ENCODE measurements around the gene SFXN2. TPM values are rescaled to one million over a fixed set of nuclear protein-coding genes. Genes with fewer than 3 reads are reported as not detected.

Gene SFXN2
- total RNA-seq, 1 donor from 2014 or later, result 39.5 TPM

DNA sequence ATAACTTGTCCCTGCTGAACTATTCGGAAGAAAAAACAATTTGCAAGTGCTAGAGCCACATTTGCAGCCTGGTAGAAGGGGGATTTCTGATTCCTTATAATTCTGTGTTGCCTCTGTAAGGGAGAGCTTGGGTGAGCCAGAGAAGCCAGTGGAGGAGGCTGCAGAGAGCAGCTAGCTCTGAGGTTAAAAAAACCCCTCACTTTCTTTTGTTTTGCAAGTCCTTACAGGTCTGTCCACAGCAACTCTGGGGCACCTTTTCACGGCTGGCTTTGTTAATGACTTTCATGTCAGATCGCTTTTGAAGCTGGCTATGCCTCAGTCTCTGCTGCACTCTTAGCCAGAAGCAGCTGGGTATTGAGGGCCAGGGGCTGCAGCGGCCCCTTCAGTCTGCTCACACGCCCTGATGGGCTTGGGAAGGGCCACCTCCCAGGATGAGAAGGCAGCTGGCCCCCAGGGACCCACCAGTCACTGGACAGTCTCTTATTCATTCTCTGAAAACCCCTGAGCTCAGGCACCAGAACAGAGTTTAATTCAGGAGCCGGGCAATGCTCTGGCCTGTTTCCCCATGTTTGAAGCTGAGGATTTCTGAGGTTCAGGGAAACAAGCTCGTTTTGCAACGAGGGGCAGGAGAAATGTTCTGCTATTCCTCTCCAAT is 39.3 kb upstream of the SFXN2 start:
- Mint-ChIP-seq H3K27ac (no peak overlapping the region), H3K4me3 (no peak overlapping the region), H3K4me1 (ENCODE audit: low read depth) (peaks cover 25% of the 10 kb centered on the region)

DNA sequence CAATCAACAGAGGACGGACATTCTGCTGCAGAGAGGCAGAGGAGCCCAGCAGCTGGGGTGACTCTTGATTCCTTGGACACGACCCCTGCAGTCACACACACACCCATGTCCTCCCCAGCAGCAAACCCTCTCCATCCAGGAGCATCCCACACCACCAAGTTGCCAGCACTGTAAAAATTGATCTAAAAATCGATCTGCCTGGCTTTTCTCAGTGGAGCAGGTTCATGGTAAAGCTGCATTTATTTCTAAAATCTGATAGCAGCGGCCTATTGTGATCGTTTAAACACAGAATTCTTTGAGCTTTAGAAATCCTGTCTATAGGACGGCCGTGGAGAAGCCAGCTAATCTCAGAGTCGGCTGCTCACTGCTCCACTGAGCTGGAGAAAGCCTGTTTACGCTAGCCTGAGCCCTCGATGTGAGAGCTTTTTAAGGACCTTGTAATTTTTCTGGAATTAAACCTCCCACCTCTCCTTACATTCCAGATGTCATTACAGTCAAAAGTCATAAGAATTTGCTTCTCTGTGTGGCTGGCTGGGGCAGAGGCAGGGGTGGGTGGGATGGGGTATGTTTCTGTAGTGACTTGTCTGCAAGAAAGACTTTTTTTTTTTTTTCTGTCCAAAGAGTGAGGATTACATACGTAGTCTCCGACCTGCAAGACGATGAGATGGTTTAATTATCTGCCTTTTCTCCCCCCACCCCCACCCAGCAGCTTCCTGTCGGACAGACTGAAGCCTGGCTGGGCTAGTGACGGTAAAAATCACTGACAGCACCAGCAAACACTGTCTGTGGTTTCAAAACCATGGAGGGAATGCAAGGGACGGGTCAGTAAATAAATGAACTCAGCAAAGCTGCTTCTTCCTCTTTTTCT is 38.5 kb upstream of the SFXN2 start:
- DNase-seq (ENCODE audit: low spot score), result no peak
- no peaks in the 10 kb centered on the region for H3K27me3 Mint-ChIP-seq (ENCODE audit: insufficient read depth)

More for the DNA sequence above, 39.3 kb upstream of the SFXN2 start:
- DNase-seq (ENCODE audit: low spot score), result no peak
- Mint-ChIP-seq H3K36me3 (ENCODE audit: low read depth) (peaks cover 1% of the 10 kb centered on the region), H3K9me3 (no peaks in the 10 kb centered on the region), H3K27me3 (ENCODE audit: insufficient read depth) (no peaks in the 10 kb centered on the region)
- intact Hi-C loops (cut with micrococcal nuclease), result loop anchor here (2.0 kb wide), 2 partner anchors 38 to 68 kb away; partner anchors contain the start of gene WBP1L

DNA sequence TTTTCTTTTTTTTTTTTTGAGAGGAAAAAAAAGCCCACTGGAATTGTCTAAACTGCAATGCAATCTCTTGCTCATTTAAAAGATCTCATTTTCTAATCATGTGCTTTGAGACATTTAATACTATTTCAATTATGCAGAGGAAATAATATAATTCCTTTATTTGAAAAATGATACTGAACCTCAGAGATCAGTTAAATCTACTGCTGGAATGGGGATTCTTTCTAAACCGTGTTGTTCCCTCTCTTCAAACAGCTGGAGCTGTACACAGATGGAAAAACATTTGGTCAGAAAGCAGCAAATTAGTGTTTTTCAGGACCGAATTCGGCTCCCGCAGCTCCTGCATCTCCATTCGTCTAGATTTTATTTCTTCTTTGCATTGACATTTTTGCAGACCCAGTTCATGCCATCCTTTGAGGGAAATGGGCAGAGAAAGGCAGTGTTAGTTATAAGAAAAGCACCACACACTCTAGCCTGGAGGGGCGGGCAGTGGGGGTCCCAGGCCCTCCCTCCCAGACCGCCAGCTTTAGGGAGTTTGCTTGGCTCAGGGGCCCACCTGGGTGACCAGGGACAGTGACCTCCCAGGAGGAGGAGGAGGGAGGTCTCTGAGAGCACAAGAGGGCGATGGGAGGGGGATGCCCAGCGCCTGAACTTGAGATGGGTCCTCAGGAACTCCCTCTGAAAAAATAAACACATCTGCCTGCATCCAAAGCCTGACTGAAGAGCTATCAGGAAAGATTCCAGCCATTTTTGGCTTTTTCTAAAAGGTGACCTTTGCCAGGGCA is 37.7 kb upstream of the SFXN2 start:
- peaks cover 5% of the 10 kb centered on the region for H3K36me3 Mint-ChIP-seq (ENCODE audit: low read depth)
- no peak overlapping the region for H3K27ac Mint-ChIP-seq
- no peak for DNase-seq (ENCODE audit: low spot score)
- H3K27me3 Mint-ChIP-seq (ENCODE audit: insufficient read depth), result no peaks in the 10 kb centered on the region
- H3K9me3 Mint-ChIP-seq, result no peaks in the 10 kb centered on the region
- intact Hi-C loops (cut with micrococcal nuclease), result no loop called here
- H3K4me1 Mint-ChIP-seq (ENCODE audit: low read depth), result peaks cover 30% of the 10 kb centered on the region
- H3K4me3 Mint-ChIP-seq, result no peak overlapping the region

More for the DNA sequence above, 38.5 kb upstream of the SFXN2 start:
- Mint-ChIP-seq H3K36me3 (ENCODE audit: low read depth) (peaks cover 5% of the 10 kb centered on the region), H3K9me3 (no peaks in the 10 kb centered on the region), H3K4me1 (ENCODE audit: low read depth) (peaks cover 25% of the 10 kb centered on the region), H3K27ac (no peak overlapping the region), H3K4me3 (no peak overlapping the region)
- intact Hi-C loops (cut with micrococcal nuclease), result loop anchor here (2.0 kb wide), 2 partner anchors 37 to 67 kb away; partner anchors contain the start of gene WBP1L

DNA sequence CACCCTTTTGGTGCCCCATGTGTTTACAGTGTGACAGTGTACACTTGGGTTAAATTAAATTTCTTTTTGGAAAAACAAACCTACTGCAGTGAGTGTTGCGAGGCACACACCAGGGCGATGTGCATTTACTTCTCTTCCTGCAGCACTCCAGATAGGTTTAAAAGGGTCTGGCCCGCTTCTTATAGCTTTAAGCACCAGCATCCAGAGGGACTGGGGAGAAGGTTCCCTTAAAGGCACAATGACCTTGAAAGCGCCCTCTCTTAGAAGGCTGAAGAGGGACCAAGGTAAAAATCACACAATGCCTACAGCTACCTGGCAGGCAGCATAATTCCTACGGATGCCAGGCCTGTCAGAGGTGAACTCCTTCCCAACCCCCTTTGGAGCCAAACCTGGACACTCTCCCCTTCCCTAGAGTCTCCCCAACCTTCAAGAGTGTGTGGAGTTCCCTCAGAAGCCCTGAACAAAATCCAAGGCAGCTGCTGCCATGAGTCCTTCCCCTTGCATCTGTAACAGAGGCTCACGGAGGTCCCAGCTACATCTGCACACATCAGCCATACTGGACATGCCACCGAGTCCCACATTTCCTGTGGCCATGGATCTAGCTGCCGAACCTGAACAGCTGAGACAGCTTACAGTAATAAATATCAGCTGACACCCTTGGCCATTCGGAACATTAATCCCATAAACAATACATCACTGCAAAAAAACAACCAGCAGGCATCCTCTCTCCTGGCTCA is 36.9 kb upstream of the SFXN2 start:
- H3K27ac Mint-ChIP-seq, result peak overlapping the region; percentile 18
- H3K9me3 Mint-ChIP-seq, result no peaks in the 10 kb centered on the region
- no peak for DNase-seq (ENCODE audit: low spot score)
- peaks cover 38% of the 10 kb centered on the region for H3K4me1 Mint-ChIP-seq (ENCODE audit: low read depth)
- no peaks in the 10 kb centered on the region for H3K27me3 Mint-ChIP-seq (ENCODE audit: insufficient read depth)
- no peak overlapping the region for H3K4me3 Mint-ChIP-seq
- intact Hi-C loops (cut with micrococcal nuclease), result no loop called here
- peaks cover 8% of the 10 kb centered on the region for H3K36me3 Mint-ChIP-seq (ENCODE audit: low read depth)

DNA sequence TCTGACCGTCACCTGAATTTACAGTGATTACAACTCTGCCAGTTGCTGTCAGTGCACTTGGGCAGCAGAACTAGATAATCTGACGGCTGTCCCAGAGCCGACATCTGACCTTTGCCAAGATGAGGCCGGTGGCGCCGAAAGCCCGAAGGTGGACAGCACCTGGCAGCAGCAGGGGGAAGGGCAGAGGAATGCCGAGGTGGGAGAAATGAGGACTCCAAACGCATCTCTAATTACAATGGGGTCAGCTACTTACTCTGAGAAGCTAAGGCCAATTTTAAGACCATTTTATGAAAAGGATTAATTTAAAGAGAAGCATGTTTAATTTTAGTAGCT is 36.4 kb upstream of the SFXN2 start:
- intact Hi-C loops (cut with micrococcal nuclease), result no loop called here
- Mint-ChIP-seq H3K9me3 (no peaks in the 10 kb centered on the region), H3K4me3 (no peak overlapping the region), H3K36me3 (ENCODE audit: low read depth) (peaks cover 8% of the 10 kb centered on the region), H3K27me3 (ENCODE audit: insufficient read depth) (no peaks in the 10 kb centered on the region), H3K27ac (peak overlapping the region; percentile 18), H3K4me1 (ENCODE audit: low read depth) (peaks cover 38% of the 10 kb centered on the region)
- no peak for DNase-seq (ENCODE audit: low spot score)

DNA sequence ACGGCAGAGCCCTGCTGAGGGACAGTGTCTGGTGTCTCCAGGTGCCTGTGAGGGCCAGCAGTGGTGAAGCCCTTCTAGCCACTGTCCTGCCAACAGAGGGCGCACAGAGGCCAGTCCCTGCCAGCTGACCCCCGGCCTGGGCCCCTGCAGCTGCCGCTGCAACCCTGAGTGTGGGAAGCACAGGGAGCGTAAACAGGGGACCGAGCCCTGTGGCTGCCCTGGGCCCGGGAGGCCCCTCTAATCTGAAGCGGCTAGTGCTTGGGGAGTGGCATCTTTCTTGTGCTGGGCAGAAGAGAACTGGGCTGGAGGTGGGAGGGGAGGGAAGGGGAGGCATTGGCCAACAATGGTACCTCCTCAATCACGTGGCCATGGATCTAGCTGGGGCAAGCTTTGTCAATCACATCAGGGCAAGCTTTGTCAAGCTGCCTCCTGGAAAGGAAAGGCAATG is 35.6 kb upstream of the SFXN2 start:
- Mint-ChIP-seq H3K4me3 (no peak overlapping the region), H3K27ac (no peak overlapping the region), H3K4me1 (ENCODE audit: low read depth) (peaks cover 34% of the 10 kb centered on the region), H3K36me3 (ENCODE audit: low read depth) (peaks cover 9% of the 10 kb centered on the region), H3K9me3 (no peaks in the 10 kb centered on the region), H3K27me3 (ENCODE audit: insufficient read depth) (no peaks in the 10 kb centered on the region)
- no peak for DNase-seq (ENCODE audit: low spot score)
- intact Hi-C loops (cut with micrococcal nuclease), result no loop called here

DNA sequence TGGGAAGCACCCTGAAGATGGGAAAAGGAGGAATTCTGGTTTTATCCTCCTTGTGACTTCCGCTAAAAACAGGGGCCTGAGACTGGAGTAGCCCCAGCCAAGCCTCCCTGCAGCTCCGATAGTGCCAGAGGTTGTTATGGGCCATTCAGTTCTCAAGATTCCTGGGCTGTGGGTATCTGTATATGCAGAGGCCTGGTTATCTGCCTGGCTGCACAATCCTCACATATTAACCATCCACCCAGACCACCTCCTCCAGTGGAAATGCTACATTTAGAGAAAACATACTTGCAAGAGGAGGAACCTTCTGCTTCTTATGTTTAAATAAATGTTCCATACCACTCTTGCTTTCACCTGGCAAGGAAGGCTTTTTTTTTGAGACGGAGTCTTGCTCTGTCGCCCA is 34.8 kb upstream of the SFXN2 start:
- H3K27me3 Mint-ChIP-seq (ENCODE audit: insufficient read depth), result no peaks in the 10 kb centered on the region
- H3K9me3 Mint-ChIP-seq, result no peaks in the 10 kb centered on the region
- H3K27ac Mint-ChIP-seq, result no peak overlapping the region
- no peak for DNase-seq (ENCODE audit: low spot score)
- peaks cover 8% of the 10 kb centered on the region for H3K36me3 Mint-ChIP-seq (ENCODE audit: low read depth)
- no peak overlapping the region for H3K4me3 Mint-ChIP-seq
- peaks cover 26% of the 10 kb centered on the region for H3K4me1 Mint-ChIP-seq (ENCODE audit: low read depth)
- intact Hi-C loops (cut with micrococcal nuclease), result no loop called here

DNA sequence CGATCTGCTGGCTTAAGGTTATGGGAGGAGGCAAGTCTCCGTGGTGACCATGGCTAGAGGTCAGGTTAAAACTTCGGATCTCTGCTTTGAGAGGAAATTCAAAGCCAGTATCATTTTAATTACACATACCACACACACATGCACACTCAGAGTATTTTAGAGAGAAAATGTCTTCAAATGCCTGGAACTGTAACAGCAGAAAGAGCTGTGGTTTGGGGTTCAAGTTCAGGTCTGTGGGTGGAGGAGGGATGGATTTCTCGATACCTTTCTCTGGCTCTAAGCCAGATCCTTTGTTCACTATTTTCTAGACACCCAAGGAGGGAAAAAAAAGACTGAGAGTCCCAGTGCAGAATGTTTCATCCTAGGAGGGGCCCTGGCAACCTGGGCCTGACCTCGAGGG is 32.7 kb upstream of the SFXN2 start:
- Mint-ChIP-seq H3K36me3 (ENCODE audit: low read depth) (peaks cover 13% of the 10 kb centered on the region), H3K4me3 (no peak overlapping the region), H3K27ac (no peak overlapping the region), H3K27me3 (ENCODE audit: insufficient read depth) (no peaks in the 10 kb centered on the region), H3K4me1 (ENCODE audit: low read depth) (peaks cover 14% of the 10 kb centered on the region), H3K9me3 (no peaks in the 10 kb centered on the region)
- intact Hi-C loops (cut with micrococcal nuclease), result no loop called here
- no peak for DNase-seq (ENCODE audit: low spot score)

DNA sequence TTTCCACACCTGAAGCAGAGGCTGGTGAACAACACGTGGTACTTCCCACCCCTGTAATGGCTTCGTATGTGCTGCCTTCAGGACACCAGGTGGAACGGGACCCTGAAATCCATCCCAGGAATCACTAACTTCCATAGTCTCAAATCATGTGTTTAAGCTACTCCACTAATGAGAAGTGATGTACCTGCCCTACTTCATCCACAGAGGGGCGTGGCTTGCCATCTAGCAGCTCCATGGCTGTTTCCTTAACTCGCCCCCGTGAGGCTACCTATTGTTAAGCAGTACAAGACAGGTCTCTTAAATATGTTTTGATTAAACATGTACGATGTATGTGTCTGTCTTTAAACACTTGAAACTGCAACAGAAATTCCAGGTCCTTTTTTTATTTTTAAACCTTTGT is 32.0 kb upstream of the SFXN2 start:
- intact Hi-C loops (cut with micrococcal nuclease), result no loop called here
- Mint-ChIP-seq H3K27me3 (ENCODE audit: insufficient read depth) (no peaks in the 10 kb centered on the region), H3K4me1 (ENCODE audit: low read depth) (peaks cover 14% of the 10 kb centered on the region), H3K4me3 (no peak overlapping the region), H3K36me3 (ENCODE audit: low read depth) (peaks cover 13% of the 10 kb centered on the region), H3K9me3 (no peaks in the 10 kb centered on the region), H3K27ac (no peak overlapping the region)
- DNase-seq (ENCODE audit: low spot score), result no peak

DNA sequence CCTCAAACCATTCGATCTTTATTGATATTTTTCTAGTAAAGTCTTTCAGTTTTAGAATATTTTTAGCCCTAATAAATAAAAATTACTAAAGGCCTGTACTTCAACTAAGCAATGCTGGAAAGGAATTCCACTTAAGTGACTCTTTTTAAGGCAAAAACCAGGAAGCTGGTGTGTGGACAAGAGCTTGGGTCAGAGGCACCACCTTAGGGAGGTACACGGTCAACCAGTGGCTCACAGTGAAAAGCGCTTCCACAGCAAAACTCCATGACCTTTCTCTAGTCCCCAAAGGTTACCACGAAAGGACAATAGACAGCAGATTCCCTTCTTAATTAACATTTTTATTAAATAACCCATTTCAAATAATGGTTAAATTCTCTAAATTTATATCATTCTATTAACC is 31.5 kb upstream of the SFXN2 start:
- intact Hi-C loops (cut with micrococcal nuclease), result no loop called here
- DNase-seq (ENCODE audit: low spot score), result no peak
- H3K36me3 Mint-ChIP-seq (ENCODE audit: low read depth), result peaks cover 13% of the 10 kb centered on the region

DNA sequence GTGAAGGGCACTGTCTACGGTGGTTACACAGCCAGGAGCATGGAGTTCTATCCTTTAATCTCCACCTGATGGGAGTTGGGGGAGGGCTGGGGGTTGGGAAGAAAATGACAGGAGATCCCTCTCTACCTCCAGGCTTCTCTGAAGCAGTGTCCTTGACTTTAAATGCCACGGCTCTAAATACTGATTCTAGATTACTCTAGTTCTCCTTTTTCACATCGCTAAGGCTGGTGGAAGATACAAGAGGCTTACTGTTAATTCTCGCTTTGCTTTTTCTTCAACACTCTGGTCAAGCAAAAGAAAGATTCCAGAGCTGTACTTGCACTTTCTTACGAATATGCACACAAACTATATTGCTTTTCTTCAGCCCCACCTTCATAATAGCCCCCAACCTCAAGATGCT is 30.7 kb upstream of the SFXN2 start:
- Mint-ChIP-seq H3K4me1 (ENCODE audit: low read depth) (peaks cover 14% of the 10 kb centered on the region), H3K36me3 (ENCODE audit: low read depth) (peaks cover 13% of the 10 kb centered on the region), H3K27me3 (ENCODE audit: insufficient read depth) (no peaks in the 10 kb centered on the region), H3K9me3 (no peaks in the 10 kb centered on the region), H3K4me3 (no peak overlapping the region), H3K27ac (no peak overlapping the region)
- no peak for DNase-seq (ENCODE audit: low spot score)
- intact Hi-C loops (cut with micrococcal nuclease), result no loop called here

More for the DNA sequence above, 31.5 kb upstream of the SFXN2 start:
- no peak overlapping the region for H3K4me3 Mint-ChIP-seq
- no peak overlapping the region for H3K27ac Mint-ChIP-seq
- no peaks in the 10 kb centered on the region for H3K9me3 Mint-ChIP-seq
- peaks cover 14% of the 10 kb centered on the region for H3K4me1 Mint-ChIP-seq (ENCODE audit: low read depth)
- H3K27me3 Mint-ChIP-seq (ENCODE audit: insufficient read depth), result no peaks in the 10 kb centered on the region

DNA sequence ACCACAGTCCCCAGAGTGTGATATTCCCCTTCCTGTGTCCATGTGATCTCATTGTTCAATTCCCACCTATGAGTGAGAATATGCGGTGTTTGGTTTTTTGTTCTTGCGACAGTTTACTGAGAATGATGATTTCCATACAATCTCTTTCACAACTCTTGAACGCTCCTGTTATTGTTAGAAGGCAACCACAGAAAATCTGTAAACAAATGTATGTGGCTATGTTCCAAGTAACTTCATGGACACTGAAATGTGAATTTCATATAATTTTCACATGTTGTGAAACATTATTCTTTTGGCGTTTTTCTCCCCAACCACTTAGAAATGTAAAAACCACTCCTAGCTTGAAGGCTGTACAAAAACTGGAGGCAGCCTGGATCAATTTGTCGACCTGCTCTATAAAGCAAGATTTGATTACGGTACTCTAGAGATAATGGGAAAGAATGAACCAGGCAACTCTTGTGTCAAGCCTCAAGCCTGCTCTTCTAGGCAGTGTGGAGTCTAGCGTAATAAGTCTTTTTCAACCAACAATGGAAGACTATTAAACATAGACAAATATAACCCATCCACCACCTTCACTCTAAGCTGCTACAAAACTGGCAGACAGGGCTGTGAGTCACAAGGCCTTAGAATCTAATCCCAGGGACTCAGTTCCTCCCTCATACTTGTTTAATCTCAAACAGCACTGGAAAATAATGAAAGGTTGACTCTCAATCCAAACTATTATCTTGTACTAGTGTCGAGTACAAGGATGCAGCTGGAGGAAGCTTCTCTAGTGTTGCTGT is 23.0 kb upstream of the SFXN2 start:
- Mint-ChIP-seq H3K27me3 (ENCODE audit: insufficient read depth) (no peaks in the 10 kb centered on the region), H3K27ac (no peak overlapping the region), H3K4me1 (ENCODE audit: low read depth) (no peaks in the 10 kb centered on the region), H3K36me3 (ENCODE audit: low read depth) (peaks cover 2% of the 10 kb centered on the region), H3K4me3 (no peak overlapping the region), H3K9me3 (no peaks in the 10 kb centered on the region)
- no peak for DNase-seq (ENCODE audit: low spot score)
- intact Hi-C loops (cut with micrococcal nuclease), result no loop called here
